ENCODE data around the gene GRAP2. TPM values are rescaled to one million over a fixed set of nuclear protein-coding genes. Genes with fewer than 3 reads are reported as not detected.
"Not testable (repeated sequence)": the region's sequence is repeated elsewhere in the genome, so short reads cannot be mapped to it uniquely, and the experiment has no call there.

The GRAP2 gene
- total RNA-seq, 1 donor from 2014 or later: not detected

GRCh38 chr22:39946503-39947219, 45.8 kb downstream of the GRAP2 start:
- DNase-seq: peak; percentile 22

GRCh38 chr22:39947220-39948216, 46.6 kb downstream of the GRAP2 start:
- DNase-seq: no peak

GRCh38 chr22:39949964-39950737, 49.3 kb downstream of the GRAP2 start:
- no peak for DNase-seq

- not testable (repeated sequence) for DNase-seq
These were observed 50.9 kb downstream of the GRAP2 start for GRCh38 chr22:39951603-39952293.

GRCh38 chr22:39952347-39952746, 51.5 kb downstream of the GRAP2 start:
- no peak for DNase-seq

GRCh38 chr22:39953101-39953500, 52.2 kb downstream of the GRAP2 start:
- no peak for DNase-seq

- DNase-seq: peak; percentile 45
These were observed 53.7 kb downstream of the GRAP2 start for GRCh38 chr22:39954584-39955055.

- no peak for DNase-seq
These were observed 54.8 kb downstream of the GRAP2 start for GRCh38 chr22:39955675-39956074.

GRCh38 chr22:39956932-39957664, 56.2 kb downstream of the GRAP2 start:
- no peak for DNase-seq

- no peak for DNase-seq
These were observed 57.3 kb downstream of the GRAP2 start for GRCh38 chr22:39958009-39958711.

GRCh38 chr22:39958949-39959639, 58.2 kb downstream of the GRAP2 start:
- no peak for DNase-seq

- DNase-seq: peak; percentile 81
These were observed 59.0 kb downstream of the GRAP2 start, which contains the start of gene TMA7B for GRCh38 chr22:39959640-39960447. TSS of gene TMA7B (plus strand) at chr22:39960397. CDS start at chr22:39964375, 3,978 bp downstream.

GRCh38 chr22:39960791-39961746, 60.2 kb downstream of the GRAP2 start:
- peak; percentile 74 for DNase-seq

GRCh38 chr22:39962071-39962470, 61.2 kb downstream of the GRAP2 start:
- DNase-seq: no peak

- DNase-seq: no peak
These were observed 64.9 kb downstream of the GRAP2 start for GRCh38 chr22:39965748-39966147.

GRCh38 chr22:39966470-39966869, 65.6 kb downstream of the GRAP2 start:
- DNase-seq: no peak

GRCh38 chr22:39967103-39967829, 66.4 kb downstream of the GRAP2 start:
- DNase-seq: peak; percentile 66
